Activated CD8-positive, alpha-beta memory T cell treated with anti-CD3 and anti-CD28 coated beads for 1 hour (primary cell): ENCODE results near the gene GPR155.
"Not testable (repeated sequence)": the region's sequence is repeated elsewhere in the genome, so short reads cannot be mapped to it uniquely, and the experiment has no call there.

Source experiments
- DNase-seq, 2 donors: peaks; one replicate each; pipeline ENCODE4 v3.0.0-alpha.2; 2020; ENCODE audit warnings: low read depth in 1 of 2; ENCODE audit errors: extremely low read depth in 1 of 2

The GPR155 gene

GRCh38 chr2:174439323-174439722 is 47.5 kb downstream of the GPR155 start:
- DNase-seq = no peak

DNA sequence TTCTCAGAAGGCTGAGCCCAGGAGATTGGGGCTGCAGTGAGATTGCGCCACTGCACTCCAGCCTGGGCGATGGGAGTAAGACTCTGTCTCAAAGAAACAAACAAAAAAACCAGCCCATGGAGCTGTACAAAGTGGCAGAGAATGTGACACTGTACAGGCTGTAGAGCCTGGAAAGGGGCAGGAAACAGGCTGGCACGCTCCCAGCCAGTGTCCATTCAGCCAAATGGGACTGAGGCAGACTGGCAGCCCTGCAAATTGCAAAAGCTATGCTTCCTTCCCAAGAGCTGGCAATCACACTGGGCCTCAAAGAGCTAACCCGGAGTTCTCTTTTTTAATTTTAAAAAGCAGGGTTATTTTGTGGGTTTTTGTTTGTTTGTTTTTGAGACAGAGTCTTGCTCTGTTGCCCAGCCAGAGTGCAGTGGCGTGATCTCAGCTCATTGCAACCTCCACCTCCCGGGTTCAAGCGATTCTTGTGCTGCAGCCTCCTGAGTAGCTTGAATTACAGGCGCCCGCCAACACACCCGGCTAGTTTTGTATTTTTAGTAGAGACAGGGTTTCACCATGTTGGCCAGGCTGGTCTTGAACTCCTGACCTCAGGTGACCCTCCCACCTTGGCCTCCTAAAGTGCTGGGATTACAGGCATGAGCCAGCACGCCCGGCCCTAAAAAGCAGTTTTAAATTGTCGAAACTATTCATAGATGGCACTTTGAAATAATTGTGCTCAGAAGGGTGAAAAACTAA is 48.5 kb downstream of the GPR155 start:
- DNase-seq = no peak

GRCh38 chr2:174436351-174436750 is 50.5 kb downstream of the GPR155 start:
- no peak for DNase-seq

- no peak for DNase-seq
These were observed 54.9 kb downstream of the GPR155 start for GRCh38 chr2:174431902-174432301.

GRCh38 chr2:174430066-174430465 is 56.8 kb downstream of the GPR155 start:
- no peak for DNase-seq

DNA sequence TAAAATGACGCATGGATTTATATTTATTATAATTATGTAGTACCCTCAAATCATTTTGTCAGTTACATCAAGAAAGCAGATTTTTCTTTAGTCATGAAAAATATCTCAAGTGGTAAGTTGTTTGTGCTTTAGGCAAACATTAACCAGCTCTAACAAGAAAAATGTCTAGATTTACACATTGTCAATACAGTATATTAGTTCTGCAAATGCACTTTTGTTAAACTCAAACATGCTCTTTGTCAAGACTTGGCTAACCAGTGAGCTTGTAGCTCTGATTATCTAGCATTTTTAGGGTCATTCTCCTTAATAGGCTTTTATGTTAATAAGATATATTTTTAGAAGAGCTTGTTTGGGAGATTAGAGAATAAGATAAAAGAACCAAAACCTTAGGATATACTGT is 58.6 kb downstream of the GPR155 start:
- no peak for DNase-seq

DNA sequence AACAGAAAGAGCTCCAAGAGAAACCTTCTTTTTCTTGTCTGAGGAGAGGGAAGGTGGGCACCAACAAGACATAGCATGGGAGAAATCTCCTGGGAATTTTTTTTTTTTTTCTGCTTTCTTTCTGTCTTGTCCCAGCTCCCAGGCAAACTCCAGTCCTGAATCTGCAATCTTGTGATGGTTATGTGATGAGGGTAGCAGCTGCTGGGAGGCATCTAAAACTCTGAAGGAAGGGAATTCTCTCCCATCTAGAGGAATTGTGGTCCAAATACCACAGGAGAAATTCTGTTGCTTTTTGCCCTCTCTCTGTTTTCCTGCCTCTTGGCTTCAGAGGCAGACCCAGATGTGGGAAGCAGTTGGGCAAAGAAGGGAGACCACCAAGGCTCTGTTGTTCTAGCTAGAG is 74.6 kb downstream of the GPR155 start:
- no peak for DNase-seq

DNA sequence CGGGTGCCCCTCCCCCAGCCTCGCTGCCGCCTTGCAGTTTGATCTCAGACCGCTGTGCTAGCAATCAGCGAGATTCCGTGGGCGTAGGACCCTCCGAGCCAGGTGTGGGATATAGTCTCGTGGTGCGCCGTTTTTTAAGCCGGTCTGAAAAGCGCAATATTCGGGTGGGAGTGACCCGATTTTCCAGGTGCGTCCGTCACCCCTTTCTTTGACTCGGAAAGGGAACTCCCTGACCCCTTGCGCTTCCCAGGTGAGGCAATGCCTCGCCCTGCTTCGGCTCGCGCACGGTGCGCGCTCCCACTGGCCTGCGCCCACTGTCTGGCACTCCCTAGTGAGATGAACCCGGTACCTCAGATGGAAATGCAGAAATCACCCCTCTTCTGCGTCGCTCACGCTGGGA is 76.8 kb downstream of the GPR155 start:
- DNase-seq = not testable (repeated sequence)

DNA sequence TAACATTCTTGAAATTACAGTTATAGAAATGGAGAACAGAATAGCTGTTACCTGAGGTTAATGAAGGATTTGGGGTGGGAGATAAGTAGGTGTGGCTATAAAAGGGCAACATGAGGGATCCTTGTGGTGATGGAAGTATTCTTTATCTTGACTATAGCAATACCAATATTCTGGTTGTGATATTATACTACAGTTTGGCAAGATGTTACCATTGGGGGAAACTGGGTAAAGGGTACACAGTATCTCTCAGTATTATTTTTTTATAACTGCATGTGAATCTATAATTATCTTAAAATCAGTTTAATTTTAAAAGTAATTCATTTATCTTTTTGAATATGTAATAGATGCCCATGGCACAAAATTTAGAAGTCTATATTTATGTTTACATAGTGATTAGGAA is 83.2 kb downstream of the GPR155 start:
- DNase-seq = no peak

GRCh38 chr2:174400853-174401252 is 86.0 kb downstream of the GPR155 start:
- no peak for DNase-seq

DNA sequence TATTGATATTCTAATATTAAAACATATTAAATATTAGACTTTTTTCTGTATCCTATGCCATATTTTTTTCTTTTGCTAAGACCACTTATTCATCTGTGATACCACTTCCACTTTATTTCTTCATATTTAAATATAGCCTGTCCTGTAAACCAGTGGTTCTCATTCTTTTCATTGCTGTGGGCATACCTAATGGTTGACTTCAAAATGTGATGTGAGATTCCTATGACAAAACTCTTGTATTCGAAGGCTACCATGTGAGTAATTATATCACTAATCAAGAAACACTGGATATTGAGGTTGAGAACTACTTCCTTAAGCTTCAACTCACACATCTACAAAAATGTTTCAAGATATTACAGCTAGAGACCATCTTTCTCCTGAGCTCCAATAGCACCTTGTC is 87.7 kb downstream of the GPR155 start:
- DNase-seq = no peak

DNA sequence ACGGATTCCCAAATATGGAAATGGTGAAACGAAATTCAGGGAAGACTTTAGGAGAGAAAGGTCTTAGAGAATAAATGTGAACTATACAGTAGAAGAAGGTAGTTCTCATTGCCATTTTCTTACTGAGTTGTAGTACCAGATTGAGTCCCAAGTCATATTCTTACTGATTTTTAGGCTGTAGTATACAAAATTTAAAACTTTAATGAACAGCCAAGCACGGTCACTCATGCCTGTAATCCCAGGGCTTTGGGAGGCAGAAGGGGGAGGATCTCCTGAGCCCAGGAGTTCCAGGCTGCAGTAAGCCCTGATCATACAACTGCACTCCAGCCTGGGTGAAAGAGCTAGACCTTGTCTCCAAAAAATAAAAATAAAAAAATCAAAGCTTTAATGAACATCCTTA is 89.1 kb downstream of the GPR155 start:
- DNase-seq = no peak

GRCh38 chr2:174395969-174396630 is 90.7 kb downstream of the GPR155 start:
- DNase-seq = no peak

- DNase-seq = peak; percentile 43 to 55
These were observed 91.4 kb downstream of the GPR155 start, which contains the start of gene SCRN3 for GRCh38 chr2:174395284-174395968. Gene SCRN3 (plus strand): TSS chr2:174395730. CDS start chr2:174398284, 2,554 bp downstream.

DNA sequence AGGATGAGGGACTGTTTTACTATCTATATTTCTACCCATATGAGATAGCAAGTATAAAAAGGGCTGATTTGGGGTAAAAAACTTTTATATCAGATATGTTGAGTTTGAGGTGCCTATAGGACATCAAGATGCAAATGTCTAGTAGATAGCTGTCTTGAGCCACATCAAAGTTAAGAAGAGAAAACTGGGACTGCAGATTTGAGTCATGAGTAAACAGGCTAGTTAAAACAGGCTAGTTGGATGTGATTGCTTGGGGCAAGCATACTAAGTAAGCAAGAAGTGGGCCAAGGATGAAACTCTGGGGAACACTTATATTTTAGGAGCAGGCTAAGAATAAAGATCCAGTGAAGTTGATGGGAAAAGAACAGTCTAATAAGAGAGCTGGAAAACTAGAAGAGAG is 94.1 kb downstream of the GPR155 start:
- no peak for DNase-seq

GRCh38 chr2:174390303-174390702 is 96.5 kb downstream of the GPR155 start:
- not testable (repeated sequence) for DNase-seq

DNA sequence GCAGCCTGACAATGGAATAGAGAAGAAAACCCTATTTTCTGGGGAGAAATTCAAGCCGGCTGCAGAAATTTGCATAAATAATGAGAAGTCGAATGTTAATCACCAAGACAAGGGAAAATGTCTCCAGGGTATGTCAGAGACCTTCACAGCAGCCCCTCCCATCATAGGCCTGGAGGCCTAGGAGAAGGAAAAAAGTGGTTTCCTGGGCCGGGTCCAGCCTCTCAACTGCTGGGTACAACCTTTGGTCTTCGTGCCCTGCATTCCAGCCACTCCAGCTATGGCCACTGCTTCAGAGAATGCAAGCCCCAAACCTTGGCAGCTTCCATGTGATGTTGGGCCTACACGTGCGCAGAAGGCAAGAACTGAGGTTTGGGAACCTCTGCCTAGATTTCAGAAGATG is 97.3 kb downstream of the GPR155 start:
- no peak for DNase-seq

GRCh38 chr2:174388706-174389105 is 98.1 kb downstream of the GPR155 start:
- not testable (repeated sequence) for DNase-seq

DNA sequence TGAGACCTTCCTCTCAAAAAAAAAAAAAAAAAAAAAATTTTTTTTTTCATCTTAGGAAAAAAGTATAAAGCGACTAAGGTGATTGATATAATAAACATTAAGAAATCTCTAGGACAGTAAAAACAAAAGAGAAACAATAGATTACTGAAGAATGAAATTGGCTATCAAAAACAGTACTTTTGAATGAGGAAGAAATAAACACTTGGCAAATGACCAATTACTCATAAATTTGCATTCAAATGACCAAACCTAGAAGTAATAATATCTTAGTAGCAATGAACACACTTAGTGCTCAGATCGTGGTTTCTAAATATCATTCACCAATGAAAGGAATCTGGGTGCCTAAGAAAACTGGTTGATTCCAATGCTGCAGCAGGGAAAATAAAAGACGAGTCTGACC is 101.6 kb downstream of the GPR155 start:
- DNase-seq = no peak

DNA sequence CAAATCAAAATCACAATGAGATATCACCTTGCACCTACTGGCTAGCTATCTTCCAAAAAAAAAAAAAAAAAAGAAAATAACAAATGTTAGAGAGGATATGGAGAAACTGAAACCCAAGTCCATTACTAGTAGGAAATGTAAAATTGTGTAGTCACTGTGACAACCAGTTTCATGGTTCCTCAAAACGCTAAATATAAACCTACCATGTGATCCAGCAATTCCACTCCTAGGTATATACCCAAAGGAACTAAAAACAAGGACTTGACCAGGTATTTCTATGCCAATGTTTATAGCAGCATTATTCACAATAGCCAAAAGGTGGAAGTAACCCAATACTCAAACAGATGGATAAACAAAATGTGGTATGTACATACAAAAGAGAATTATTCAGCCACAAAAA is 103.0 kb downstream of the GPR155 start:
- no peak for DNase-seq
